ENCODE data around the gene PHIP.
A peak's percentile ranks its signal among the peaks of the same experiment; 100 is the strongest.

Gene PHIP

DNA sequence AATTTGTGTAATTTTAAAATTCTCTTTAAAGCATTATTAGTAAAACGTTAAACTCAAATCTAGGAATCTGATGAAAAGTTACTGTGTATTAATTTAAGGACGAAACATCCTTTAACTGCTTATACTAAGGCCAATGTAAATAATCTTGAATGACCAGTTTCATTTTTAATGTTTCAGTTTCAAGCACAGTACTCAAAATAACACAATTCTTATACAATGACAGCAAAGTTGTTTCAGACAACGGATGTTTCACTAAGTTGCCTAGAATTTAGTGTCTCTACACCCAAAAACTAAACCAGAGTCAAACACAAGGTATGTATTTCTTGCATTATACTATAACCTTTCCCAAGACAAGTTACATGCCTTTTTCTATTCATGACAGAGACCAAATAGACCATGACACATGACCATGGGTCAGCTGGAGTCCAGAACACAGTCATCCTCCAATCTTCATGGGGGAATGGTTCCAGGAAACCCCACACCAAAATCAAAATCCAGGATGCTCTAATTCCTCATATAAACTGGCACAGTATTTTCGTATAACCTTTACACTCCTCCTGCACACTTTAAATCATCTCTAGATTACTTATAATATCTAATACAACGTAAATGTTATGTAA is 7.7 kb downstream of the PHIP start:
- DNase-seq: no peak

DNA sequence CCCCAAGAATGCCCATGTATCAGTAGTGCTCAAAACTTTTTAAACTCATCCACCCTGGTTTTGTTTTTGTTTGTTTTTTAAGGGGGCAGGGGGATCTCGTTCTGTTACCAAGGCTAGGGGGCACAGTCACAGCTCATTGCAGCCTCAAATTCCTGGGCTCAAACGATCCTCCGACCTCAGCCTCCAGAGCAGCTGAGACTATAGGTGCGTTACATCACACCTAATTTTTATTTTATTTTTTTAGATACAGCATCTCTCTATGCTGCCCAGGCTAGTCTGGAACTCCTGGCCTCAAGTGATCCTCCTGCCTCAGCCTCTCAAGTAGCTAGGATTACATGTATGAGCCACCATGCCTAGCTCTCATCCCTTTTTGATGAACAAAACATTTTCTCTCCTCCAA is 11.2 kb downstream of the PHIP start:
- no peak for DNase-seq

DNA sequence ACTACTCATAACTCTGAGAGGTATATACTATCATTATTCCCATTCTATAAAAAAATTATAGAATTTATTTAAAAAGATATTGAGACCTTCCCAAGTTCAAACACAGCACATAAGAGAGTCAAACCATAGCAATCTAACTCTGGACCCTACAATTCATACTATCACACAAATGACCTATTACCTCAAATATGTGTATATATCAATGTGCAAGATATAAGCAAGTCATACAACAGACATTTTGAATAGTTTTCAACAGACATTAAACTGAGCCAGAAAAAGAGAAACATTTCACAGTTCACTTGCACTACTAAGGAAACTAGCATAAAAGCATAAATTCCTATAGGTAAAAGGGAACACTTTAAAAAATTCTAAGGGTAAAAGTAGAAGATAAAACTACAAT is 11.7 kb downstream of the PHIP start:
- DNase-seq: no peak

DNA sequence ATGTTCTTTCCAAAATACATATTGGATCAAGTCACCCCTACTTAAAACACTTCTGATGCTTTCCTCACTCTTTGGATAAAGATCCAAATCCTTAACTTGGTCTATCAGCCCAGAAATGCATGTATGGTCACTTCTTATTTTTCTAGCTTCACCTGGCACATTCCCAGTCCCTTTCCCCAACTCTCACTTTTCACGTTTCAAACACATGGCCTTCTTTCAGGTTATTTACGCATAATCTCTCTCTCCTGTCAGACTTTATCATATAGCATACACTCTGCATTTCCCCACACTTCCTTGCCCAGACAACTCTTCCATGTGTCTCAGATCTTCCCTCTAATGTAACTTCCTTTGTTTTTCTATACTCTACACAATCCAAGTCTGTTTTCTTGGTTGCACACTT is 12.8 kb downstream of the PHIP start:
- DNase-seq: peak; percentile 22 to 26

DNA sequence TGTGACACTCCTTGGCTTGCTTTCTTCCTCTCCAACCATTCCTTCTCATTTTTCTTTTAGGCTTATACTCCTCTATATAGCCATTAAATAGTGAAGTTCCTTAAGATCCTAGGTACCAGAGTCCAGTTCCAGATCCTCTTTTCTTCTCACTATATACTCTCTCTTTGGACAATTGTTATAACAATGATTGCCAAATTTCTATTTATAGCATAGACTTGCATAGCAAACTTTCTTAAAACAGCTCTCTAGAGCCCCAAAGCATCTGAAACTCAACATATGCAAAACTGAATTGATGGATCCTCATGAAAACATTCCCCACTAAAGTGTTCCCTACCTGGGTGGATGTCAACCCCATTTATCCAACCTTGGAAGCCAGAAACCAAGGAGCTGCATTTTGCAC is 13.4 kb downstream of the PHIP start:
- no peak for DNase-seq

DNA sequence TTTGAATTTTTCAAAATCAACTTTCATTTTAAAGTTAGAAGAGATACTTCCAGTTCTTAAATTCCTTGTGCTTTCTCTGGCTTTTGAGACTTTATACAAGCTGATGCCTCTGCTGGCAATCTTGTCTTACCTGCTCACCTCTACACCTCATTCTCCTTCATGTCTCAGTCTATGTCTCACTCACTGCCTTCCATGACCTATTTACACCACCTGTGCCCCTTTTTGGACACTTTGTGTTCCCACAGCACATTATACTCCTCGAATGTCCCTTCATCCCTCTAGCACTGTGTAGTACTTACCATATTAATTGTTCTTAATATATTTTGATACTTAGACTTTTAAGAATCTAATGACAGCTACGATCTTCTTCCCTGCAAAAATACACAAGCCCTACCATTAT is 15.3 kb downstream of the PHIP start:
- DNase-seq: no peak

DNA sequence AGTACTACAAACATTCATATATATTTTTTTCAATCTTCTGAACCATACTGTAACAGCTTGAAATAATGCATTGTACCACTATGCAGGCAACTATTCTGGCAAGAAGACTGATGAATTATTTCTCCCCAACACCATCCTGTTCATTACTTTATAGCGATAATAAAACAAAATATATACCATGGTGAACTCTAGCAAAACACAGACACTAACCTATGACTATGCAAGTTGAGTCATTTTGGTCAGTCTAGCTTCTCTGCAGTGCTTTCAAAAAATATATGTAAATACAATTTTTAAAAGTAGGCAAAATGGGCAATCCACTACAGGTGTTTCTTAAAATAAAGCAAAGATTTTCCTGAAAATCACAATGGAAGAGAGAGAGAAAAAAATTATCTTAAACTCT is 20.3 kb downstream of the PHIP start:
- no peak for DNase-seq

DNA sequence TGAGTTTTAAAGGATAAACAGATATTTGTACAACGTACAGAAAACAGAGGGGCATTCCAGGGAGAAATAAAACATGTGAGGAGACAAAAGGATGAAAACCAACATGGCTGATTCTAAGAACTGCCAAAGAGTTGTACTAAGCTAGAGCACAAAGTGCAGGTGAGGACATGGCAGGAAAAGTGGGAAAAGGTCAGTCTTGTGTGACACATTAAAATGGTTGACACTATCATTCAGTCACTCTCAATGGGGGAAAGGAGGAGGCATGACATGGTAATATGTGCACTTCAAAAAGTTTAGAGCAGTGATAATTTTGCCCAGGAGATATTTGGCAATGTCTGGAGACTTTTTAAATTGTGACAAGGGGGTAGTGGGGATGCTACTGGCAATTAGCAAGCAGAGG is 21.8 kb downstream of the PHIP start:
- DNase-seq: no peak

DNA sequence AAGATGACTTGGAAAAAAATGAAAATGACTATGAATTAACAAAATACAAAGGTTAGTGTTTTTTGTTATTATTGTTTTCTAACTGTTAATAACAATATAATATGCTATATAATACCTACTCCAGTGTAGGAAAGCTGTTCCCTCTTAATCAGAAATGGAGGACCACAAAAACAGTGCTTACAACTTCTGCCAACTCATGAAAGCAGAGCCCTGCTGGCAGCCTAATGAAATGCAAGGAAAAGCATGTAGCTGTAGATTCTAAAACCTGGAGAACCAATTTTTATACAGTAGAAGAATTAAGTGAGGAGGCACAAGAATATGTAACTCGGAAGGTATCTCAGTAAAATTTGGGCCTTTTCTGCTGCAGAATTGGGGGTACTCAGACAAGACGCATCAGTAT is 29.4 kb downstream of the PHIP start:
- DNase-seq: peak; percentile 48 to 51

DNA sequence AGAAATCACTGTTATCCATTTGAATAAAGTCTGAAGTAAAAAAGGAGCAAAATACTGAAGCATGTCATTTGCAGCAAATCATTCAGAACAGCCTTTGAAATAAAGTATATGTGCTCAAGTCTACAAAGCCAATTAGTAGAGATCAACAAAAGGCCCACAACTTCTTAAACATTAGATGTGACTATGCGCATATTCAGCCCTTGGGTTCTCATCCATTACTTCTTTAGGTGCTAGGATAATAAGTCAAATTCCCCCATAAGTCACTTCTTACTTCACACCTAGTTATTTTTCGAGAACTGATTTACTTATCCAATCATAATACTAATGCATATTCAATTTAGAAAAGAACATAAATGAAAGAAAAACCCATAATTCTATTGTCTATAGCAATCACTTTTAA is 31.0 kb downstream of the PHIP start:
- no peak for DNase-seq

DNA sequence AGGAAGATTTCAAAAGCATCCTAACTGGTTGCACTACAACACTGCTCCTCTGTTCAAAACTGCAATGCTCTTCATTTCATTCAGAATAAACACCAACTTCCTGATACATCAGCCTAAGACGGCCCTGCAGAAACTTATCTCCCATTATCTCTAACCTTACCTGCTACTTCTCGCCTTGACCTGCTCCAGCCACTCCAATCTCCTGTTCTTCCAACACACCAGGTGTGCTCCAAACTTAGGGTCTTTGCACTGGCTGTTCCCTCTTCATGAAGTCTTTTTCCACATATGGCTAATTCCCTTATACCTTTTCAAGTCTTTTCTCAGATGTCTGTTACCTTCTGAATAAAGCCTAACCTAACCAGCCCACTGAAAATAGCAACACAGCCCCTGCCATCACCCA is 32.1 kb downstream of the PHIP start:
- DNase-seq: no peak

DNA sequence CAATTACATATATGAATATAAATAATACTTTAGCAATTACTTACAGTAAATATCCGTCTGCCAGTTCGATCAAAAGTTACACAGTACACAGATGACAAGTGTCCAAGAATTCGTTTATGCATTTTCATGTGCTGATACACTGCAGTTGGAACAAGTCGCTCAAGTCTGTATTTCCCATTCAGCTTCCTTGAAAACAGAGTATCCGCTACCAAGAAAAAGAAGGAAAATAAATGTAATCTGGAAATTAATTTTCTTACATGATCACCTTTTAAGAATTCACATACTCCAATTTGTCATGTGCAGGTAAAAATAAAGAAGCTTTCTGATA is 35.3 kb downstream of the PHIP start:
- DNase-seq: no peak

DNA sequence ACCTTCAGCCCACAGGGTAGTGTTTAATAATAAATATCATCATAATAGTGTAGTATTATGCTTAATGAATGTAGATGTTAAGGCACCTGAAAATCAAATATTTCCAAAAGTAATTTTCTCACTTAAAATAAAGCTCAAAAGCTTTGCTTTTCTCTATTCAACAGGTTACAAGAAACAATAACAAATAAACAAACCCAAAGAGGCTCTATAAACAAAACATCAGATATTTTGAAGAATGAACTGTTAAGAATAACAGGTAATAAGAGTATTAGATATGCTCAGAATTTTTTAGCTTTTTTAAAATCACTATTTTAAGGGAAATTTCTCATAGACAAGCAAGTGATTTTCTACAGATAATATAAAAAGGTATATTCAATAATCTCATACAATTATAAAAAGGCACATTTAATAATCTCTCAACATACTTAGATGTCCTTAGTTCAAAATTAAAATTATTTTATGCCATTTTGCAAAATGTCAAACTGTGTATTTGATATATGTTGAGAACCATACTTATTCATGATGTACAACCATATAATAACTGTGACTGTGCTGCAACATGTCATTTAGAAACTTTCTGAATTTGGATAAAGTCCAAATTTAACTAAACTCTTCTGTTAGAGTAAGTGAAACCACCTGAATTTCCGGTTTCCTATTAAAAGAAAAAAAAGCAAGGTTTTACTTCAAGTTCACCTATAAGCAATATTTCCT is 35.8 kb downstream of the PHIP start:
- DNase-seq: no peak

DNA sequence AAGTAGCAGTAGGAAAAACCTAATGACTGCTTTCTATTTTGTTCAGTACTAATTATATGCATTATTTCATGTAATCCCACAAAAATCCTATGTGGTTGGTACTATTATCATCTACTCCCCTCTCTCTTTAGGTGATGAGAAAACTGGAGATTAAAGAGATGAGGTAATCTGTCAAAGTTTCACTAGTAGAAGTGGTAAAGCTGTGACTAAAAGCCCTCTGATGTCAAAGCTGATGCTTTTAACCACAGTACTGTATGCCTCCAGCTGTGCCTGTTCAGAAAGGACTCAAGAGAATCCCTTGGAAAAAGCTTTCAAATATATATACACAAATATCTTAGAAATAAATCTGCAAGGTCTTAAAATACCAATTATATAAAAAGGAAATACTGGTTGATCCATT is 38.0 kb downstream of the PHIP start:
- DNase-seq: no peak

DNA sequence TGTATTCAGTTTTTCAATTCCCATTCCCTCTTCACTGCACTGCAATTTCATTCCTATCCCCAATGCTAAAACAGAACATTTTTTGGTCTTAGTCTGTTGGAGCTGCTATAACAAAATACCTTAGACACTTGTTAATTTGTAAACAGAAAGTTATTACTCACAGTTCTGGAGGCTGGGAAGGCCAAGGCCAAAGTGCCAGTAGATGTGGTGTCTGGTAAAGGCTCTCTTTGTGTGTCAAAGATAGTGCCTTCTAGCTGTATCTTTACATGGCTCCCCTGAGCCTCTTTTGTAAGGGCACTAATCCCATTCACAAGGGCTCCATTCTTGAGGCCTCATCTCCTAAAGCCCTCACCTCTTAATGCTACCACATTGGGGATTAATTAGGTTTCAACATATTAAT is 40.0 kb downstream of the PHIP start:
- DNase-seq: no peak

DNA sequence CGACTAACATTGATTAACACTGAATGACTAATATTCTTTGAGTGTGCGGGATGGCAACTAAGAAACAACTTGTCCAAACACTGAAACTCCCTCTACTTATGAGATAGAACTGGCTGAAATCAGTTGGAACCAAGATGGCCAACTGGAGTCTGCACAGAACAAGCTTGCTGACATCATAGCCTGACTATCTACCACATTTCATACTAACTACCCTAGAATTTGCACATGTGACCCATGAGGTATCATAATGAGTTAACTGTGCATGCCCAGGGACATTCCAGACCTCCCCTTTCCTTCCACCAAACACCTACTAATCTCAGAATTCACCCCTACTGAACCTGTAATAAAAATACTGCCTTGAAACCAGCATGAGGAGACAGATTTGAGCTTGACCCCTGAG is 43.2 kb downstream of the PHIP start:
- no peak for DNase-seq

DNA sequence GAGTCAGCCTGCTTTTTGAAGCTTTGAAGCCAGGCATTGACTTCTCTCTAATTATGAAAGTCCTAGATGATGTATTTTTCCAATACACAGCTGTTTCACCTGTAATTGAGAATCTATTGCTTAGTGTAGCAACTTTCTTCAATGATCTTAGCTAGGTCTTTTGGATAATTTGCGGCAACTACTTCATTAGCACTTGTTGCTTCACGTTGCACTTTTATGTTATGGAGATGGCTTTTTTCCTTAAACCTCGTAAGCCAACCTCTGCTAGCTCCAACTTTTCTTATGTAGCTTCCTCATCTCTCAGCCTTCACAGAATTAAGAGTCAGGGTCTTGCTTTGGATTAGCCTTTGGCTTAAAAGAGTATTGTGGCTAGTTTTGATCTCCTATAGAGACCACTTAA is 44.8 kb downstream of the PHIP start:
- no peak for DNase-seq

DNA sequence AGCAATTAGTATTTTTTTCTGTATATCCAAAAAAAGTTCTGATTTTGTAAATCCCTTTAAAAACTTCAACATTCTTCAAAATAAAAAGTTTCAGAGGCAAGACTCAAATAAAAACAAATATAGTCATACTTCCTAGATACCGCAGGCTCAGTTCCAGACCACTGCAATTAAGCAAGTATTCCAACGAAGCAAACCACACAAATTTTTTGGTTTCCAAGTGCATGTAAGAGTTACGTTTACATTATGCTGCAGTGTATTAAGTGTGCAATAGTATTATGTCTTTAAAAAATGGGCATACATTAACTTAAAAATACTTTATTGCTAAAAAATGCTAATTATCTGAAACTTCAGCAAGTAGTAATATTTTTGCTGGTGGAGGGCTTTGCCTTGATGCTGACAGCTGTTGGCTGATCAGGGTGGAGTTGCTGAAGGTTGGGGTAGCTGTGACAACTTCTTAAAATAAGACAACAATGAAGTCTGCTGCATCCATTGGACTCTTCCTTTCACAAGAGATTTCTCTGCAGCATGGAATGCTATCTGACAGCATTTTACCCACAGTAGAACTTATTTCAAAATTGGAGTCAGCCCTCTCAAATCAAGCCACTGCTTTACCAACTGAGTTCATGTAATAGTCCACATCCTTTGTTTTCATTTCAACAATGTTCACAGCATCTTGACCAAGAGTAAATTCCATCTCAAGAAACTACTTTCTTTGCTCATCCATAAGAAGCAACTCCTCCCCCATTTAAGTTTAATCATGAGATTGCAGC is 46.0 kb downstream of the PHIP start:
- DNase-seq: no peak

DNA sequence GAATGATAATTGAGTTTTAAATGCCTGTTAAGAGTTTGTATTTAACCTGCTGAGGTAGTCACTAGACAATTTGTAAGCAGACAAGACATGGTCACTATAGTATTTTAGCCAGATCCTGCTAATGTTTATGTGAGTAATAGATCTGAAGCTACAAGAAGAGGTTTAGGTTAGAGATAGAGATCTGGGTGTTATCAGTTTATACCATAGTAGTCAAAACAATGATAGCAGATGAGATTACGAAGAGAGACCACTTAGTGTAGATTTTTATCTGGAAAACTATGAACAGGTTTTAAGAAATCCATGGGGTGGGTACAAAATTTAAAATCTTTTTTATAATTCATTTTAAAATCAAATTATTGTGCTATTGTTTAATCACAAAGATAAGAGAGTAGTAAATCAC is 47.5 kb downstream of the PHIP start:
- no peak for DNase-seq

DNA sequence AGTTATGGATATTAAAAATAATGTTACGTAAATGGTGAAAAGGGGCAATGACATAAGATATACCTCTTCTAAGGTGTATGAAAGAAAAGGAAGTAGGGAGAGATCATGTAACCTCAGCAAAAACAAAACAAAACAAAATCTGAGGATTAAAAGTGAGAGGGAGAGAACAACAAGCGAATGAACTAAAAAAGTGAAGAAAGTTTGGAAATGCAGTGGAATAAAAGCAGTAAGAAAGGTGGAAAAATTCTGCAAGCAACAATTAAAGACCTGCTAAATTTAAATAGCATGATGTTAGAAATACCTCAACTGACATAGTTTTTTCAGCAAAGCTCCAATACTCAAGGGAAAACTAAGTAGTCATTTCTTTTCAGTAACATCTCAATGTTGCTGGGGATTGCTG is 48.0 kb downstream of the PHIP start:
- no peak for DNase-seq

DNA sequence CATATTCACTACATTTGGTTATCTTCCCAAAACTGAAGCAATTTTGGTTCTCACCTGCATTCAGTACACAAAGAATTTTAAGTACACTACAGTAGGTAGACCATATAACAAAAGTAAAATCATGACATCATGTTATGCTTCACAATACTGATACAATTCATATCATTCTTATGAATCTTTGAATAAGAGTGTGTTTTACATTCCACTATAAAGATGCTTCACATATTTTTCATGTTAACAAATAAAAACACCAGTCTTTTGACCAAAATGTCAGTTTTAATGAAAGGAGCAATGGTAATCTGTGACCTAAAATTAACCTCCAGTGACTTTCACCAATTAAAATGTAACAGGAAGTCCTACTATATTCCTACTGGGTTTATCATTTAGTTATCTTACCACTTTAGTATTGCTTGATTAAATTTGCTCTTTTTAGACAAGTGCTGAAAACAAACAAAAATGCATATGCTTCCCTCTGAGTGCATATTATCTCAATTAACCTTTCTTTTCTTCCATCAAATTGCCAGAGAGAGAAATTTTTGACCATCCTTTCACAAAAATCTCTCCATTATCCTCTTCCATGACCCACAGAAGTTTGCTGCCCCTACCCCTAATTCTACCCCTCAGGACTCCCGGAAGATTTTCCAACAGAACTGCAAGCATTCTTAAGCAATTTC is 49.3 kb downstream of the PHIP start:
- no peak for DNase-seq

DNA sequence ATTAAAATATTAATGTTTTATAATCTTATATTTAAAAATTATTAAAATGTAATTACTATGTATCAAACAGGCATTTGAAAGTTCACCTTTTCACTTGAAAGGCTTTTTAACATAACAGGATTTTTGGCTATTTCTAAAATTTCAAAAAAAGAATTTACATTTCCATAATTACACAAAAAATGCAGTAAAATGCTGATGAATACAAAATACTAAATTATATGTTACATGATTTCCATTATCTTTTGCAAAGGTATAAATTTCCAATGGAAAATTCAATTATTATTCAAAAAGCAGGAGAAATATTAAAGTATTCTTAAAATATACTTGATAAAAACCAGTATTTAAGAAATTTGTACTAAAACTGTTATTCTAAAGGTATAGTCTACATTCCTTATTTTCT is 66.1 kb downstream of the PHIP start:
- no peak for DNase-seq

DNA sequence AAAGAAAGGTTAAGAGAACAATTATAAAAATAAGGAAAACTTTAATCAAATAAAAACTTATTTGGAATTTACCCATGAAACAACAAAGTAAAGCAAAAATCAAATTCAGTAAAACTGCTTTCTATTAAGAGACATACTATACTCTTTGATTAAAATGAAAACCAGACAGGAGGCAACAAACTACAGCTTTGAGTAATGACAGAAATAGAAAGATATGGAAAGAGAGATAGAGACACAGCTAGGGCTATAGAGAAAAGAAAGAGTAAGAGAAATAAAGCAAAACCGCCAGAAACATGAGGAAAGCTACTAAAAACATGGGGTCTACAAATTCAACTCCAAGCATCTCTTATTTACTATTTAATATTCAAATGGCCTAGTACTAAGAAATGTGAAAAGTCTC is 67.6 kb downstream of the PHIP start:
- no peak for DNase-seq

DNA sequence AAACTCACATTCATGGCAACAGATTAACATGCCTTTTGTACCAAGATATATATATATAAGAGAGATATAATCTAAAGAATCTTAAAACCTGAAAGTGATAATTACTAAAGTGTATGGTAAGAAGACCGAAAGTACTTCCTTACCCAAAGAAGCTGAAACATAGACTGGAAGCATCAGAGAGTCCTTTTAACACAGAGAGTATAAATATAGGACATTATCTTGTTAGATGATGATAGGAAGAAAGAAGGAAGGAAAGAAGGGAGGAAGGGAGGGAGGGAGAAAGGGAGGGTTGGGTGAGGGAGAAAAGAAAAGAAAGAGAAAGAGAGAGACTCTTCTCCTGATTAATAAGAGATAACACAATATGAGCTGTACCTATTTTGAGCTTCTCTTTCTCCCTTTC is 68.2 kb downstream of the PHIP start:
- DNase-seq: no peak
